ENCODE results near the gene PPCDC.
A peak's percentile ranks its signal among the peaks of the same experiment; 100 is the strongest.
"Not testable (repeated sequence)": the region's sequence is repeated elsewhere in the genome, so short reads cannot be mapped to it uniquely, and the experiment has no call there.

Gene PPCDC

DNA sequence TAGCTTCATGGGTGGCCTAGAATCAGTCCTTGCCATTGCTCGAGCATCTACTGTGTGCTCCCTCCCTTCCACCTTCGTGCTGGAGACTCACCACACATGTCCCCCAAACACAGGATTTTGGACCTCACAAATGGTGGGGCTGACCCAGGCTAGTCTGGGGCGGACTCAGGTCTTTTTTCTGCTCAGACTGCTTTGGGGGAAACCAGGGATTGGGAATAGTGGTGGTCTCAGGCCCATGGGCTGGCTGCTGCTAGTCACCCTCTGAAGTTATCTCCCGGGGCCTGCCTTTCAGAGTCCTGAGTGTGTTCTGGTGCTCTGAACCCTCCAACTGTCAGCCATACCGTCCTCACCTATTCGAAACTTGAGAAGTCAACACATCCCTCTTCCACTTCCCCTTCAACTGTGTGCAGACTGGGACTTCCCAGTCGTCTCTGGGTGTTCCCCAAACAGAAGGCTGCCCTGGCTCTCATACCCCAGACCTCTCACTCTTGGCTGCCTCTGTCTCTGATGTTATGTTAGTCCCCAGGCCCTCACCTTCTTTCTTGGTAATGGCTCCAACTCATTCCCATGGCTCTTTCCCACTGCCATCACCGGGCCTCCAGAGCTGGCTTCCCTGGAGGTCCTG lies 46.0 kb downstream of the PPCDC start:
- peak; percentile 74 to 82 for DNase-seq

DNA sequence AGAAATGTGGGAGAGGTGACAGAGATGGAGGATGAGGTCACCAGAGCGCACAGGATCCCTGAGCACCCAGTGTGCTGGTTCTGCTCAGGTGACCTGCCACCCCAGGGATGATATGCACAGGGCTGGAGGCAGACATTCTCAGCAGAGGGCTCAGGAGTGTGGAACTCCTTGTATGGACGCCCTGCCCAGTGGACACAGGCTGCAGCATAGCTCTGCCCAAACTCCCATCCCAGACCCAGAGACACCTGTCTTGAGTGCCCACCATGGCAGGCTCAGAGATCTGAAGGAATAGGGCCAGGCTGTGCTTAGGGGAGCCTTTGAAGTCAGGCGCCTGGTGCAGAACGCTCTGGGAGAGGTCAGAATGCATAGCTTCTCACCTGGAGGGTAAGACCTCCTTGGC lies 47.3 kb downstream of the PPCDC start:
- no peak for DNase-seq

DNA sequence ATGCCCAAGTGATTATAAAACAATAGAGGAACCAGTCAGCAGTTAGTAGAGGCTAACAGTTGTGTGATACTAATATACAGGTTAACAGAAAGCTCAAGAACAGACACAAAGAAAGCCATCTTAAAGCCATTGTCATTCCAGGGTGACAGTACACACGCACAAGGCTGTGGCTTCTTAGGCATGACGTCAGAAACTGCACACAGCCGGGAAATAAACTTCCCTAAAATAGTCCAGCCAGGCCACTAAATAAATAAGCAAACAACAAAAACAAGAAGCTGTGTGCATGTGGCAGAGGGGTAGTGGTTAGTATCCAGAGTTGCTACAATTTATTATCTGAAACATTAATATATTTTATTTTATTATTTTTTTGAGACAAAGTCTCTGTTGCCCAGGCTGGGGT lies 49.8 kb downstream of the PPCDC start:
- peak; percentile 89 to 94 for DNase-seq

DNA sequence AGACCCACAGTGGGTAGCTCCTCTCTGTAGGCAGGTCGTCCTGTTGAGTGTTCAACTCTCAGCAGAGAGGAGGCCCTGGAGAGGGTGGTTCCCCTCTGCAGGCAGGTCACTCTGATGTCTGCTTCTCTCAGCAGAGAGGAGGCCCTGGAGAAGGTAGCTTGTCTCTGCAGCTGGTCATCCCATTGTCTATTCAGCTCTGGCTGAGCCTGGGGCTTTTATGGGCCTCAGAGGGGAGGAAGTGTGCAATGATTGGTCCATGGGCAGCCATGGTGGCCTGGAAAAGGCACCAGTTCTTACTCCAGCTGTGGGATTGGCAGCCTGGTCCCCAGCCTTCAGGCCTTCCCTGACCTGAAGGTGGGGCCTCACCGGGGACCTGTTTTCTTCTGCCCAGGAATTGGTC lies 52.9 kb downstream of the PPCDC start:
- DNase-seq, result no peak

DNA sequence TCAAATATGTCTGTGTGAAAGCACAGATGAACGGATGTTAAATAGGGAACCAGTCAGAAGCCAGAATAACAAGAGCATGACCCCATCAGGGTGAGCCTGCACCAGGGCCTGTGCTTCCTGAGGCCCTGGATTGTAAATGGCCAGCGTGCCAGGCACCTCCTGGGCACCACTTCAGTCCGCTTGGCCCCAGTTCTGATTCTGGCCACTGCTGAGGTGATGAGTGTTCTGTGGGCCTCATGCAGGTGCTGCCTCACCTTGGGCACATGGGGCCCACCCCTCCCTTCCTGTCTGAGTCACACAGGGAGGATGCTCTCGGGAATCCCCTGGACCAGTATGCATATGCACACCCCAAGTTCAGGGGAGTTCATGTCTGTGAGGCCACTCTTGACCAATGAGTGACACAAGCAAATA lies 54.2 kb downstream of the PPCDC start:
- DNase-seq, result peak; percentile 13 to 27

DNA sequence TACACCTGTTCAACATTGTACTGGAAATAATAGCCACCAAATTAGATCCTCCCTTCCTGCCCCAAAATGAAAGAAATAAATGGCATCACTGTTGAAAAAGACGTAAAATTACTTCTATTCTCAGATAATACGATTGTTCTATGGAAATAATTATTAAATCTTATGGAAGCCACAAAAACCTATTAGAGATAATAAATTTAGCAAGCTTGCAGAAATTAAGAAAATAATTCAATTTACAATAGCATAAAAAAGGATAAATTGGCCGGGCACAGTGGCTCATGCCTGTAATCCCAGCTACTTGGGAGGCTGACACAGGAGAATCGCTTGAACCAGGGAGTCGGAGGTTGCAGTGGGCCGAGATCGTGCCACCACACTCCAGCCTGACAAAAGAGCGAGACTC lies 57.8 kb downstream of the PPCDC start:
- DNase-seq, result no peak

DNA sequence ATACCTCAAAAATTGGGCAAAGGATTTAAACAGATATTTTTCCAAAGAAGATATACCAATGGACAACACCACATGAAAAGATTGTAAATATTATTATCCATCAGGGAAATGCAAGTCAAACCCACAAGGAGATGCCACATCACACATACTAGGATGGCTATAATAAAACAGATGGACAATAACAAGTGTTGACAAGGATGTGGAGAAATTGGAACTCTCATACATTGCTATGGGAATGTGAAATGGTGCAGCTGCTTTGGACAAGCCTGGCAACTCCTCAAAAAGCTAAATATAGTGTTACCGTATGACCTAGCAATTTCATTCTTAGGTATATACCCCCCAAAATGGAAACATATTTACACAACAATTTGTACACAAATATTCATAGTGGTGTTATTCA lies 59.3 kb downstream of the PPCDC start:
- DNase-seq, result no peak

DNA sequence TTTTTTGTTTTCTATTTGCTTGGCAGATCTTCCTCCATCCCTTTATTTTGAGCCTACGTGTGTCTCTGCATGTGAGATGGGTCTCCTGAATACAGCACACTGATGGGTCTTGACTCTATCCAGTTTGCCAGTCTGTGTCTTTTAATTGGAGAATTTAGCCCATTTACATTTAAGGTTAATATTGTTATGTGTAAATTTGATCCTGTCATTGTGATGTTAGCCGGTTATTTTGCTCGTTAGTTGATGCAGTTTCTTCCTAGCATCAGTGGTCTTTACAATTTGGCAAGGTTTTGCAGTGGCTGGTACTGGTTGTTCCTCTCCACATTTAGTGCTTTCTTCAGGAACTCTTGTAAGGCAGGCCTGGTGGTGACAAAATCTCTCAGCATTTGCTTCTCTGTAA lies 62.3 kb downstream of the PPCDC start:
- DNase-seq, result not testable (repeated sequence)

DNA sequence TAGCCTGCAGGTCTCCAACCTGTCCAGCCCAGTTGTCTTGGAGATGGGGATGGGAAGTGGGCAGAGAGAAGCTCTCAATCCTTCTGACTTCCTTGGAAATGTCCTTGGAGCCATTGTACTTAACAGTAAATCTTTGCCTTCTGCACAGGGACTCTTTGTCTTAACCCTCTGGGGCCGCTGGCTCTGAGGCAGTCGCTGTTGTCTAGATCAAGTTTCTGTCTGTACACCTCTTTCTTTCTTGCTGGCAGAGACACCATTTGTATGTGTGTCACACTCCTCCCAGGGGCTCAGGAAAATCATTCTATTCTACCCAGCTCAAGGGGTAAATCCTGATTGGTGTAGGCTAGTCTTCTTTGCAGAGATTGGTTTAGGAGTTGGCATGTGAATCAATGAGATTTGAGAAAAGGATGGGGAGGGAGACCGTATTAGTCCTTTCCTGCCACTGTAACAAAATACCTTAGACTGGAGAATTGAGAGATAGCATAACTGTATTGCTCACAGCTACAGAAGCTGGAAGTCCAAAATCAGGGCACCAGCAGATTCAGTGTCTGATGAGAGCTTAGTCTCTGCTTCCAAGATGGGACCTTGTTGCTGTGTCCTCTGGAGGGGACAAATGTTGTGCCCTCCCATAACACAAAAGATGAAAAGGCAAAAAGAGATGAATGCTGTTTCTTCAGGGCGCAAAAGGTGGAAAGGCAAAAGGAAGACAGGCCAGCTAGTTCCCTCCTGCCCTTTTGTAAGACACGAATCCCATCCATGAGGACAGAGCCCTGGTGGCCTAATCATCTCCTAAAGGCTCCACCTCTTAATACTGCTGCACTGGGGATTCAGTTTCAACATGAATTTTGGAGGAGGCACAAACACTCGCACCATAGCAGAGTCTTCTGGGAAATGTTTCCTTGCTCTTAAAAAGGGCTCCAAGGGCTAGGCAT lies 66.3 kb downstream of the PPCDC start:
- no peak for DNase-seq

DNA sequence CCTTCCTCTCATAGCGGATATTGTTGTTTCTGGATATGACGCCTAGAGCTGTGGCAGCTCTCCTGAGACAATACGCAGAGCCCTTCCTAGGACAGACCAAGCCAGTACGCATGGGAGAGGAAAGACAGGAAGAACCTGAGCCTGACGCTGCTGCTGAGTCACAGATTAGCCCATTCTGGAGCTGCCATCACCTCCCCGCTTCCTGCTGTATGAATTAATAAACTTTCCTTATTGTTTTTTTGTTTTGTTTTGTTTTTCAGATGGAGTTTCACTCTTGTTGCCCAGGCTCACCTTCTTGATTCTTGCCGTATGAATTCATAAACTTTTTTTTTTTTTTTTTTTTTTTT lies 67.0 kb downstream of the PPCDC start:
- DNase-seq, result peak; percentile 54 to 57

DNA sequence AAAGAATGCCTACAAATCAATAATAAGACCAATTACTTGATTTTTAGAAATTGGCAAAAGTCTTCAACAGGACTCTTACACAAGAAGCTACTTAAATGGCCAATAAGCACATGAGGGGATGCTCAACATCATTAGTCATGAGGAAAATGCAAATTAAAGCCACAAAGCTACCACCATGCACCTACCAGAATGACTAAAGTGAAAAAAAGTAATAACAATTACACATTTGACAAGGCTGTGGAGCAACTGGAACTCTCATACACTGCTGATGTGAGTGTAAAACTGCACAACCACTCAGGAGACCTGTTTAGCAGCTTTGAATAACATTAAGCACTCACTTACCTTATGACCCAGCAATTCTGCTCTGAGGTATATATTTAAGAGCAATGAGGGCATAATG lies 68.4 kb downstream of the PPCDC start:
- DNase-seq, result peak in 1 of 2 donors; percentile 11

DNA sequence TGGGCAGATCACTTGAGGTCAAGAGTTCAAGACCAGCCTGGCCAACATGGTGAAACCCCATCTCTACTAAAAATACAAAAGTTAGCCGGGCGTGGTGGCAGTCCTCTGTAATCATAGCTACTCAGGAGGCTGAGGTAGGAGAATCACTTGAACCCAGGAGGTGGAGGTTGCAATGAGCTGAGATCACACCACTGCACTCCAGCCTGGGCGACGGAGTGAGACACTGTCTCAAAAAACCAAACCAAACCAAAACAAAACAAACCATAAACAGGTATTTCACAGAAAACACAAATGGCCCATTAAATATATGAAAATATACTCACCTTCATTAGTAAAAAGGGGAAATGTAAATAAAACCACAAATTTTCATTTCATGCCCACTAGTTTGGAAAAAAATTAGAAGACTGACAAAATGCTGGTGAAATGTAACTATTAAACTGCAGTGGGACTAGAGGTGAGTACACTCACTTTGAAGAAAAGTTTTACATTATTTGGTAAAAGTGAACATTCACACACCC lies 71.6 kb downstream of the PPCDC start:
- not testable (repeated sequence) for DNase-seq

DNA sequence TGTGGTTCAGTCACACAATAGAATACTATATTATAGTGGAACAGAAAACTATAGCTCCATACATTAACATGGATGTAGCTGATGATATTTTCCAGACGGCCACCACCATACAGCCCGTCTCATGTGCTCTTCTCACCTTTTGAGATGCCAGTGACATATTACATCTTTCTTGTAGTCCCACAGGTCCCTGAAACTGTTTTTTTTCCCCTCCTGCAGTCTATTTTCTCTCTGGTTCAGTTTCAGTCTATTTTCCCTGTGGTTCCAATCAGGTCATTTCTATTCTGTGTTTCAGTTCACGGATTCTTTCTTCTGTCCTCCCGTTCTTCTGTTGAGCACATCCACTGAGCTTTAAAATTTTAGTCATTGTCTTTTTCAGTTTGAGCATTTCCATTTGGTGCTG lies 72.2 kb downstream of the PPCDC start:
- no peak for DNase-seq

DNA sequence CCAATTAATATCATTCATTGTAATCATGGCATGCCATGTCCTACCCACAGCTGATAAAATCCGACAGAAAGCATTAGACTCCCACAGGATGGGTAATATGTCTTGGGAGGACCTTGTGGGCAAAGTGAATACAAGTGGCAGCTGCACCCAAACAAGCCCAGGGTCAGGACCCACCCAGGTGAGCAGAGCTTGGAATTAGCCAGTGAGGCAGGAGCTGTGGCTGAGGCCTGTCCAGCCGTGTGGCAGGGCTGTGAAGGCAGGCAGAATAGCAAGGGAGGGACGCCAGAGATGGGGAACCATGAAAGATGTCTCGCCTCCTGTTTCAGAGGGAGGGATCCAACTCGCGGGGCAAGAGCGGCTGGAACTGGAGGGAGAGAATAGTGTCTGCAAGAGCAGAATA lies 74.5 kb downstream of the PPCDC start:
- DNase-seq, result no peak

DNA sequence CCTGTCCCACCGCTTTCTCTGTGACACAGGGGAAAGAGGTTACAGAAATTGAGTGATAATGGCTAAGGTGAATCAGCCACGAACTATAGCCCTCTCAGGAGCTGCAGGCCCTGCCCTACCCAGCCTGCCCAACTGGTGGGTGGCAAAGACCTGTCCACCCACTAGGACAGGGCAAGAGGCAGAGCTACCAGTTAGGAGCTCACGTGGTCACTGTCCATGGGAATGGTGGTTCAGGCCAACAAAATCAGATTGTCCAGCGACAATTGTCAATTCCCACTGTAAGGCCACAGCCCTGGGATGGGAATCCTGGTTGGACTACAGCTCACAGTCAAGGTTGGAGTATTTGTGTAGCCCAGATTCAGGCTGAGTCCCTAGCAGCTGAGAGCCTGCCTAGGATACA lies 75.0 kb downstream of the PPCDC start:
- no peak for DNase-seq
